Measurements from ENCODE around the gene PLG. TPM values are rescaled to one million over a fixed set of nuclear protein-coding genes. Genes with fewer than 3 reads are reported as not detected.
"Not testable (repeated sequence)": the region's sequence is repeated elsewhere in the genome, so short reads cannot be mapped to it uniquely, and the experiment has no call there.

PLG gene
- total RNA-seq, 2 donors from 2014 or later, result not detected

DNA sequence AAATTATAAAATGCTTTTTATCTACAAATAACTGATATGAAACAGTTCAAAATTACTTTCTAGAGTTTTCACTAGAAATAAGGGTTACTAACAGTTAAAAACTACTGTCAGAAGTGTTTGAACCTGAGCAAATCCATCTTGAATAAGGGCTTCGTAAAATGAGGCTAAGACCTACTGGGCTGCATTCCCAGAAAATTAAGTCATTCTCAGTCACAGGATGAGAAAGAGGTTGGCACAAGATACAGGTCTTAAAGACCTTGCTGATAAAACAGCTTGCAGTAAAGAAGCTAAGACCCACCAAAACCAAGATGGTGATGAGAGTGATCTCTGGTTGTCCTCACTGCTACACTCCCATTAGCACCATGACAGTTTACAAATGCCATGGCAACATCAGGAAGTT, 93.7 kb downstream of the PLG start:
- Mint-ChIP-seq H3K4me3 (no peak overlapping the region), H3K9me3 (peaks cover 14% of the 10 kb centered on the region), H3K36me3 (ENCODE audit: low read depth) (no peaks in the 10 kb centered on the region), H3K27me3 (peaks cover 5% of the 10 kb centered on the region), H3K4me1 (peaks cover 1% of the 10 kb centered on the region), H3K27ac (no peak overlapping the region)
- ATAC-seq (replicated peaks), result no peak

DNA sequence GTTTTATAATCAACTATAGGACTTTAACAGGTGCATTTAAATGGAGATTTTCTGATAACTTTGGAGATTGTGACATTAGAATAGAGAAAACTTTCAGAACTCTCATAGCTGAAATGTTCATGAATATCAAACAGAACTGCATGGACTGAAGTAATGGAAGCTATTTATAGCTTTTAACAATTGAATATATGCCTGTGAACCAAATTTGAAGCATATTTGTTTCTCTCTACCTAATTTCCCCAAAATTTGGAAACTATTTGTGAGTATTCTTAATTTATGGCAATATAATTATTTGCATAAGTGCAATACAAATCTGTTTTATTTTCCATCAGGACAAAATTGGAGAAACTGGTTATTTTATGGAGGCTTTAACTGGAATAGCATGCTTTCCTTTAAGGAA, 96.6 kb downstream of the PLG start:
- Mint-ChIP-seq H3K9me3 (peaks cover 14% of the 10 kb centered on the region), H3K27ac (no peak overlapping the region), H3K4me3 (no peak overlapping the region), H3K36me3 (ENCODE audit: low read depth) (no peaks in the 10 kb centered on the region), H3K27me3 (peaks cover 10% of the 10 kb centered on the region), H3K4me1 (no peaks in the 10 kb centered on the region)
- ATAC-seq (replicated peaks), result no peak

DNA sequence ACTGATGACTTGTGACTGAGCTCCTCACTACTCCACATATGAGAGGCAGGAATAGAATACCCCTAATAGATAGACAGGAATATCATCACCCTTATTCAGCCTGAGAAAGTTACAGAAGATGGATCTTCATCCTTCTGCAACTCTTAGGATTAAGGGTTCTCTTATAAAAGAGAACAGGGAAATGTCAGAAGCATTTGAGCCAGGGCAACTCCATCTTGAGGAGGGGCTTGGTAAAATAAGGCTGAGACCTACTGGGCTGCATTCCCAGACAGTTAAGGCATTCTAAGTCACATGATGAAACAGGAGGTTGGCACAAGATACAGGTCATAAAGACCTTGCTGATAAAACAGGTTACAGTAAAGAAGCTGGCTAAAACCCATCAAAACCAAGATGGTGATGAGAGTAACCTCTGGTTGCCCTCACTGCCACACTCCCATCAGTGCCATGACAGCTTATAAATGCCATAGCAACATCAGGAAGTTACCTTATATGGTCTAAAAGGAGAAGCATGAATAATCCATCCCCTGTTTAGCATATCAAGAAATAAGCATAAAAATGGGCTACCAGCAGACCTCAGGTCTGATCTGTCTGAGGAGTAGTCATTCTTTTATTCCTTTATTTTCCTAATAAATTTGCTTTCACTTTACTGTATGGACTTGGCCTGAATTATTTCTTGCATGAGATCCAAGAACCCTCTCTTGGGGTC, 97.9 kb downstream of the PLG start:
- H3K27me3 Mint-ChIP-seq, result peaks cover 10% of the 10 kb centered on the region
- H3K4me3 Mint-ChIP-seq, result no peak overlapping the region
- ATAC-seq (replicated peaks), result no peak
- H3K36me3 Mint-ChIP-seq (ENCODE audit: low read depth), result no peaks in the 10 kb centered on the region
- peaks cover 14% of the 10 kb centered on the region for H3K9me3 Mint-ChIP-seq
- H3K4me1 Mint-ChIP-seq, result no peaks in the 10 kb centered on the region
- no peak overlapping the region for H3K27ac Mint-ChIP-seq

DNA sequence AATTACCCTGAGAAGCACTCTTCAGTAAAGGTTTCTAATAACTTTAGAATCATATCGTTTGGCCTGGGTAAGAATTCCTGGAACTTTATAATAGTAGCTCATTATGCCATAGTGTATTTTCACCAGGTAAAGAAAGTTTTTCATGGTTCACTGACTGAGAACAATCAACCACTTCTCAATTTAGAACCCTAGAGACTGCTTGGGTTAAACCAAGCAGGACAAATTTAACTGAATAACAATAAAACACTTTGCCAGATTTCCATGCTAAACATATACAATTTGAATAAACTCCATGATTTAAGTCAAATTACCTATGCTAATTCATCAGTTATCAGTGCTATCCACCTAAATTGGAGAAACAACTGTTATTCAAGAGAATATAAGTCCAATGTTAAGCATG, 99.4 kb downstream of the PLG start:
- Mint-ChIP-seq H3K27me3 (peaks cover 10% of the 10 kb centered on the region), H3K4me1 (no peaks in the 10 kb centered on the region), H3K27ac (no peak overlapping the region), H3K36me3 (ENCODE audit: low read depth) (no peaks in the 10 kb centered on the region), H3K9me3 (peaks cover 14% of the 10 kb centered on the region), H3K4me3 (no peak overlapping the region)
- no peak for ATAC-seq (replicated peaks)

DNA sequence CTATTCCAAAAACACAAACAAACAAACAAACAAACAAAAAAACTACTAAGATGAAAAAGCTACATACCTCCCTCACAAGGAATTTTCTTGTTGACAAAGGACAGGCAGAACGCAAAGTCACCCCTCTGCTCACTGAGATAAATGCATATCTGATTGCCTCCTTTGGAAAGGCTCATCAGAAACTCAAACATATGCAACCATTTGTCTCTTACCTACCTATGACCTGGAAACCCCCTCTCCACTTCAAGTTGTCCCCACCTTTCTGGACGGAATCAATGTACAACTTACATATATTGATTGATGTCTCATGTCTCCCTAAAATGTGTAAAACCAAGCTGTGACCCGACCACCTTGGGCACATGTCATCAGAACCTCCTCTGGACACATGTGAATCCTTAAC, 100.0 kb downstream of the PLG start:
- not testable (repeated sequence) for H3K4me3 Mint-ChIP-seq; H3K9me3 Mint-ChIP-seq; H3K27me3 Mint-ChIP-seq; ATAC-seq (replicated peaks); H3K27ac Mint-ChIP-seq; H3K4me1 Mint-ChIP-seq; H3K36me3 Mint-ChIP-seq (ENCODE audit: low read depth)

Other genes starting within 250 kb of the PLG start
- not detected for gene LPA, start 38.0 kb upstream of the PLG start, total RNA-seq